GM19043 (cell line): ENCODE data around the gene SRRM3.
"Not testable (repeated sequence)": the region's sequence is repeated elsewhere in the genome, so short reads cannot be mapped to it uniquely, and the experiment has no call there.

Experiments
- ATAC-seq: cut with Tn5 transposase; IDR thresholded peaks from one replicate; pipeline ENCODE4 v1.9.1; 2021; ENCODE audit warnings: low read depth; ENCODE audit not compliant: unreplicated experiment

SRRM3 gene

GRCh38 chr7:76285604-76286374, 84.1 kb downstream of the SRRM3 start:
- ATAC-seq = no peak

GRCh38 chr7:76286842-76287403, 85.2 kb downstream of the SRRM3 start:
- ATAC-seq = no peak

- not testable (repeated sequence) for ATAC-seq
These were observed 89.2 kb downstream of the SRRM3 start for GRCh38 chr7:76290847-76291350.

GRCh38 chr7:76291351-76292212, 89.9 kb downstream of the SRRM3 start:
- peak; percentile 73 for ATAC-seq

GRCh38 chr7:76292213-76292573, 90.5 kb downstream of the SRRM3 start:
- peak; percentile 19 for ATAC-seq

- not testable (repeated sequence) for ATAC-seq
These were observed 91.2 kb downstream of the SRRM3 start for GRCh38 chr7:76292911-76293310.

- ATAC-seq = no peak
These were observed 91.8 kb downstream of the SRRM3 start for GRCh38 chr7:76293407-76293901.

GRCh38 chr7:76294344-76295024, 92.8 kb downstream of the SRRM3 start:
- no peak for ATAC-seq

- no peak for ATAC-seq
These were observed 95.3 kb downstream of the SRRM3 start for GRCh38 chr7:76296743-76297740.

- no peak for ATAC-seq
These were observed 98.6 kb downstream of the SRRM3 start for GRCh38 chr7:76300166-76300731.

GRCh38 chr7:76301000-76301399, 99.3 kb downstream of the SRRM3 start:
- no peak for ATAC-seq

- ATAC-seq = peak; percentile 50
These were observed 100.9 kb downstream of the SRRM3 start, which contains the start of gene HSPB1 for GRCh38 chr7:76302347-76303201. Gene HSPB1 (plus strand): TSS chr7:76302673. CDS start chr7:76302713, 40 bp downstream.

GRCh38 chr7:76303202-76304147, 101.8 kb downstream of the SRRM3 start:
- no peak for ATAC-seq

GRCh38 chr7:76304888-76305375, 103.2 kb downstream of the SRRM3 start:
- ATAC-seq = no peak

- not testable (repeated sequence) for ATAC-seq
These were observed 107.2 kb downstream of the SRRM3 start for GRCh38 chr7:76308874-76309273.

- ATAC-seq = not testable (repeated sequence)
These were observed 107.8 kb downstream of the SRRM3 start for GRCh38 chr7:76309341-76310101.
